Measurements from ENCODE around the gene ATP6V1F.

ATP6V1F gene

DNA sequence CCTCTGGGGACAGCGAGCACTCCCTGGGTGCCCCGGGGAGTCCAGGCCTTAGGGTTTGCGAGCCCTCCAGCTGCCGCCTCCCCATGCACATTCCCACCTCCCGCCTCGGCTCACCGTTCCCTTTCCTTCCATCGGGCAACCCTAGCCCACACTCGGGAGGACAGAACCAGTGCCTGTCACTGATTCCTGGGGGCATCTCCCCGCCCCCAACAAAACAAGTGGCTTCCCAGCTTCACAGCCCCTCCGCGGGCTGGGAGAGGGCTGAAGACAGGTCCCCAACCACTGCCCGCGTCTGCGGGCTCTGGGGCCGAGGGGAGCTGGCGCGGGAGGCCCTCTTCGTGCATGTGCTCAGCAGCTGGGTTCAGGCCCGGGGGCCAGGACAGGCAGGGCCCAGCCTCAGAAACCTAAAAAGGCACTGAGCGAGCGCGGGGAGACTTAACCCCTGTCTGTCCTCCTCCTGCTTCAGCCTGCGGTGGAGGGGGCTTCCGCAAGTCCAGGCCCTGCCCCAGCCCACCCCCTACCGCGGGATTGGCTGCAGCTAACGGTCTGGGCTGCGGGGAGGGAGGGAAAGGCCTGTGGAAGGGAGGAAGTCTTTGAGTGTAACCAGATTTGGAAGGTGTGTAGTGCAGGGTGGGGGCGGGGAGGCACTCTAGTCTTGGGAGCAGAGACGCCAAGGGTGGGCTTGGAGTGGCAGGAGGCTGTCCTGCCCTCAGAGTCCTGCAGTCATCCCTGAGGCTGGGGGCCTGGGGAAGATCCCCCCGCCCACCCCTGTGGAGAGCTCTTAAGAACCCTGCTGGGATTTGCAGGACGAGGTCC, 31.3 kb upstream of the ATP6V1F start:
- Mint-ChIP-seq H3K27ac (no peak overlapping the region), H3K4me3 (no peak overlapping the region), H3K27me3 (peaks cover 82% of the 10 kb centered on the region), H3K4me1 (peaks cover 14% of the 10 kb centered on the region), H3K9me3 (no peaks in the 10 kb centered on the region), H3K36me3 (no peaks in the 10 kb centered on the region)
- no peak for DNase-seq
- CTCF ChIA-PET: interaction anchor here (0.9 to 2.9 kb wide), 4 partner anchors 10 to 52 kb away, joined by 4 to 9 read pairs (median 6); no protein-coding TSS in a partner anchor

DNA sequence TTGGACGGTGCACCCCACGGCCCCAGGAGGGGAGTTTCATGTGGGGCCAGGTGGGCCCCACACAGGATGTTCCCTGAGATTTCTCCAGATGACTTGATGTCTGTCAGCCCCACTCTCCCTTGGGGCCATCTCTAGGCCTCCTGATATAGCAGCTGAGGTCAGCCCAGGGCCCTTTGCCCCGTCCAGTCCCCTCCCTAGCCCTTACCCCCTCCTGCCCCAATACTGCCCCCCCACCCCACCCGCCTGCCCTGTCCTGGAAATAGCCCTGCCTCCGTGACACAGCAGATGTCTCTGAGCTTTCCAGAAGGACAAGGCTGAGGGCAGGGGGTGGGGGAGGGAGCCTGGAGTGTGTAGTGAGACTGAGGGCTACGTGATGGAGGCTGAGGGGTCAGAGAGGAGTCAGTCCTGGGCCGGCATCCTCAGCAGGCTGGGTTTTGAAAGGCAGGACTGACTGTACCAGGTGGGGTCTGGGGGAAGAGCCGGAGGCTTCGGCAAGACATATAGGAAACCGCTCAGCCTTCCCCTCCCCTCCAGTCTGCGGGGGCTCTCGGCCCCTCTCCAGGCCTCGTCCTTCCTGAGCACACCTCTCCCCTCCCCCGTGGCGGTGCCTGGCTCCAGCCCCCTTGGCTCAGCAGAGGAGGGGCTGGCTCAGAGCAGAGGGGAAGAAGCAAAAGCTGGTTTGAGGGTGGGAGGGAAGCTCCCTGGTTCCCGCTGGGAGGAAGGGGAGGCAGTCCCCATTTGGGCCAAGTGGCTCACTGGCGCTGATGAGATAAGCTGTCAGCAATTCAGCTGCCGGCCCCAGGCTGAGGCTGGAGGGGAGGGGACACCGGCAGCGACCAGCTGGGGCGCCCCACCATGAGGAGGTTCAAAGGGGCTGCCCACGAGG, 30.4 kb upstream of the ATP6V1F start:
- no peak for DNase-seq
- Mint-ChIP-seq H3K27ac (no peak overlapping the region), H3K36me3 (no peaks in the 10 kb centered on the region), H3K4me3 (no peak overlapping the region), H3K9me3 (no peaks in the 10 kb centered on the region), H3K27me3 (peaks cover 74% of the 10 kb centered on the region), H3K4me1 (peaks cover 14% of the 10 kb centered on the region)
- CTCF ChIA-PET: interaction anchor here (1.1 to 2.9 kb wide), 3 partner anchors 9 to 51 kb away, joined by 4 to 10 read pairs (median 9); no protein-coding TSS in a partner anchor

GRCh38 chr7:128832880-128833147, 29.8 kb upstream of the ATP6V1F start:
- DNase-seq: no peak
- H3K36me3 Mint-ChIP-seq: no peaks in the 10 kb centered on the region
- no peak overlapping the region for H3K27ac Mint-ChIP-seq
- H3K27me3 Mint-ChIP-seq: peaks cover 68% of the 10 kb centered on the region
- H3K4me3 Mint-ChIP-seq: no peak overlapping the region
- H3K9me3 Mint-ChIP-seq: no peaks in the 10 kb centered on the region
- peaks cover 14% of the 10 kb centered on the region for H3K4me1 Mint-ChIP-seq
- CTCF ChIA-PET: interaction anchor here (1.1 to 2.9 kb wide), 4 partner anchors 8 to 259 kb away, joined by 4 to 10 read pairs (median 6); no protein-coding TSS in a partner anchor

- no peak for DNase-seq
- peaks cover 63% of the 10 kb centered on the region for H3K27me3 Mint-ChIP-seq
- peaks cover 14% of the 10 kb centered on the region for H3K4me1 Mint-ChIP-seq
- H3K9me3 Mint-ChIP-seq: no peaks in the 10 kb centered on the region
- H3K27ac Mint-ChIP-seq: no peak overlapping the region
- H3K36me3 Mint-ChIP-seq: no peaks in the 10 kb centered on the region
- H3K4me3 Mint-ChIP-seq: no peak overlapping the region
- CTCF ChIA-PET: interaction anchor here (1.1 to 2.9 kb wide), 4 partner anchors 7 to 258 kb away, joined by 4 to 10 read pairs (median 6); no protein-coding TSS in a partner anchor
Measured at GRCh38 chr7:128833148-128833945, 29.3 kb upstream of the ATP6V1F start.

DNA sequence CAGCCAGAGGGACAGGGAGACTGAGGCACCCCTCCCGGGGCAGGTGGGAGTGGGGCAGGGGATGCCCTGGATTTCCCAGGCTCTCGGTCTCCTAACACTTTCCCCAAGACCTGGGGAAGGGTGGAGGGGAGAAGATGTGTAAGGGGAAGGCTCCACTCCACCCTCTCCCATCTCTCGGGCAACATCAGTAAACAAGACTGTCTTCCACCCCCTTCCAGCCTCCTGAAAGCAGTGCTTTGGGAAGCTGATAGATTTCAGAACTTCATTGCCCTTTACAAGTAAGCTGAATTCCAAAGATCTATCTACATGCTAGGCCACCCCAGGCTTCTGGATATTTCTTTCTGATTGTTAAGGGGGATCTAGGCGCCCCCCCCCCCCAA, 28.7 kb upstream of the ATP6V1F start:
- H3K27me3 Mint-ChIP-seq: peaks cover 57% of the 10 kb centered on the region
- no peak overlapping the region for H3K4me3 Mint-ChIP-seq
- H3K4me1 Mint-ChIP-seq: peaks cover 14% of the 10 kb centered on the region
- no peak overlapping the region for H3K27ac Mint-ChIP-seq
- no peaks in the 10 kb centered on the region for H3K36me3 Mint-ChIP-seq
- H3K9me3 Mint-ChIP-seq: no peaks in the 10 kb centered on the region
- DNase-seq: no peak
- CTCF ChIA-PET: interaction anchor here (1.2 to 2.2 kb wide), 2 partner anchors 9 to 257 kb away, joined by 4 to 10 read pairs; no protein-coding TSS in a partner anchor

GRCh38 chr7:128835231-128835751, 27.4 kb upstream of the ATP6V1F start:
- H3K27me3 Mint-ChIP-seq: peaks cover 43% of the 10 kb centered on the region
- no peak overlapping the region for H3K27ac Mint-ChIP-seq
- CTCF ChIA-PET: interaction anchor here (0.6 to 1.1 kb wide), 3 partner anchors 9 to 67 kb away, joined by 3 read pairs; no protein-coding TSS in a partner anchor
- no peaks in the 10 kb centered on the region for H3K9me3 Mint-ChIP-seq
- no peak overlapping the region for H3K4me3 Mint-ChIP-seq
- no peaks in the 10 kb centered on the region for H3K36me3 Mint-ChIP-seq
- H3K4me1 Mint-ChIP-seq: peaks cover 10% of the 10 kb centered on the region
- no peak for DNase-seq

DNA sequence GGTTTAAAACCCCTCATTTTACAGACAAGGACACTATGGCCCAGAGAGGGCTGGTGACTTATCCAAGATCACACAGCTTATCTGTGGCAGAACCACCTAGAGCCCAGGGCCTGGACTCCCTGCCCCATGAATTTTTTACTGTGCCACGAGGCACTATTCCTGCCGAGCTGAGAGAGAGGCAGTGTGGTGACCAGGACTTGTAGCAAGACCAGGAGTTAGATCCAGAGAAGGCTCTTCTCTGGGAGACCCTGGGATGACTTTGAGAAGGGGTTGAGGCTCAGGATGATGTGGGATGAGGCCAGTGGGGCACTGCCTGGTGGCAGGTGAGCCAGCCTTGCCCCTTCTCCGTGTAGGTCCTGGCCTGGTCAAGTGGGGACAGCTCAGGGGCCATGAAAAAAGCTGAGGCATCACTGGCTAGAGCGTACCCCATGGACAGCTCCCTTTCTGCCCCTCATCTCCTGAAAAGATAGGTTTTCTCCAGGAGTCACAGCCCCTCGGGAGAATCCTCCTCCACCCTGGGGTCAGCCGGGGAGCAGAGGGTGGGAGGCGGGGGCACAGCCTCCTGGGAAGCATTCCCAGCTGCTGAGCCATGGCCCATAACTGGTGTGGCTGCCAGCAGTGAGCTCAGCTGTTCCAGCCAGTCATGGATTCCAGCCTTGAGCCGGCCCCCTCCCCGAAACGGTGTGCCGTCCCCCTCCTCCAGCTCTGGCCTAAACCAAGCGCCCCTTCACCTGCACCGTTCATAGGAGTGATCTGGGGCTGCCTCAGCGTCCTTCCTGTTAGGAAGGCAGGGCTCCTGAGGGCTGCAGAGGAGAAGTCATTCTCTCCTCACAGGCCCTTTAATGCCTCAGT, 26.6 kb upstream of the ATP6V1F start:
- CTCF ChIA-PET: interaction anchor here (0.9 to 1.1 kb wide), 2 partner anchors 8 to 9 kb away, joined by 3 read pairs; no protein-coding TSS in a partner anchor
- Mint-ChIP-seq H3K4me3 (no peak overlapping the region), H3K9me3 (no peaks in the 10 kb centered on the region), H3K36me3 (no peaks in the 10 kb centered on the region), H3K4me1 (peaks cover 4% of the 10 kb centered on the region), H3K27me3 (peaks cover 36% of the 10 kb centered on the region), H3K27ac (no peak overlapping the region)
- no peak for DNase-seq

DNA sequence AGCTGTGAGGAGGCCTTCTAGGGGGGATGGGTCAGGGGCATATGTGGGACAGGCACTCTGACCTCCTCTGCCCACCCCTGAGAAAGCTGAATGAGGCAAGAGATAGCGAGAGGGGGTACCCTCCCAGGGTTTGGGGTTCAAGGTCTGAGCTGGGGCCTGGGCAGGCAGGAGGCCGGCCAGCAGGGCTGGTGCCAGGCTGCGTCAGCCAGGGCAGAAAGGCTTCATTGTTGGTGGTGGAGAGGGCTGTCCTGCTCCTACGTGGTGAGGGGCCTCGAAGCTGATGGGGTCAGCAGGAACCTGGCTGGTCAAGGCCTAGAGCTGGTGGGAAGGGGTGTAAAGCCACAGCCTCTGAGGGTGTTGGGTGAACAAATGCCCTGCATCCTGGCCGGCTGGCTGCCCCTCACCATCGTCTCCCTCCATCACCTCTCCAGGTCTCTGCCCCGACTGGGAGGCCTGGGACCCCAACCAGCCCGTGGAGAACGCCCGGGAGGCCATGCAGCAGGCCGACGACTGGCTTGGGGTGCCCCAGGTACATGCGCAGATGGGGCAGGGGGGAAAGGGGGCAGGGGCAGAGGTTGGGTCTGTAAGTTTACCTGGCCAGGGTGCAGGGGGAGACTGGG, 25.8 kb upstream of the ATP6V1F start:
- CTCF ChIA-PET: no interaction called here
- Mint-ChIP-seq H3K27ac (no peak overlapping the region), H3K4me1 (no peaks in the 10 kb centered on the region), H3K36me3 (no peaks in the 10 kb centered on the region), H3K4me3 (no peak overlapping the region), H3K9me3 (no peaks in the 10 kb centered on the region), H3K27me3 (peaks cover 28% of the 10 kb centered on the region)
- no peak for DNase-seq

DNA sequence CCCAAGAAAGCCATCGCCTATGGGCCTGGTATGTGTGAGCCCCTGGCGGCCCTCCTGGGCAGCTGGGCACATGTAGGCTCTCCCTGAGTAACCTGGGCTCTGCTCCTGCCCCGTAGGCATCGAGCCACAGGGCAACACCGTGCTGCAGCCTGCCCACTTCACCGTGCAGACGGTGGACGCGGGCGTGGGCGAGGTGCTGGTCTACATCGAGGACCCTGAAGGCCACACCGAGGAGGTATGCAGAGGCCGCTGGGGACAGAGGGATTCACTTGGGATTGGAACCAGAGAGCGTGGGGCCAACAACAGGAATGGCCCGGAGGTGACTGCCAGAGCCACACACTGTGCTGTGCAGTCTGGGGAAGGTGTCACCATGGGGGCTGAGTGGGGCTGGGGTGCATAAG, 25.1 kb upstream of the ATP6V1F start:
- peaks cover 21% of the 10 kb centered on the region for H3K27me3 Mint-ChIP-seq
- H3K9me3 Mint-ChIP-seq: no peaks in the 10 kb centered on the region
- no peak overlapping the region for H3K27ac Mint-ChIP-seq
- no peaks in the 10 kb centered on the region for H3K4me1 Mint-ChIP-seq
- no peaks in the 10 kb centered on the region for H3K36me3 Mint-ChIP-seq
- DNase-seq: no peak
- CTCF ChIA-PET: no interaction called here
- H3K4me3 Mint-ChIP-seq: no peak overlapping the region

DNA sequence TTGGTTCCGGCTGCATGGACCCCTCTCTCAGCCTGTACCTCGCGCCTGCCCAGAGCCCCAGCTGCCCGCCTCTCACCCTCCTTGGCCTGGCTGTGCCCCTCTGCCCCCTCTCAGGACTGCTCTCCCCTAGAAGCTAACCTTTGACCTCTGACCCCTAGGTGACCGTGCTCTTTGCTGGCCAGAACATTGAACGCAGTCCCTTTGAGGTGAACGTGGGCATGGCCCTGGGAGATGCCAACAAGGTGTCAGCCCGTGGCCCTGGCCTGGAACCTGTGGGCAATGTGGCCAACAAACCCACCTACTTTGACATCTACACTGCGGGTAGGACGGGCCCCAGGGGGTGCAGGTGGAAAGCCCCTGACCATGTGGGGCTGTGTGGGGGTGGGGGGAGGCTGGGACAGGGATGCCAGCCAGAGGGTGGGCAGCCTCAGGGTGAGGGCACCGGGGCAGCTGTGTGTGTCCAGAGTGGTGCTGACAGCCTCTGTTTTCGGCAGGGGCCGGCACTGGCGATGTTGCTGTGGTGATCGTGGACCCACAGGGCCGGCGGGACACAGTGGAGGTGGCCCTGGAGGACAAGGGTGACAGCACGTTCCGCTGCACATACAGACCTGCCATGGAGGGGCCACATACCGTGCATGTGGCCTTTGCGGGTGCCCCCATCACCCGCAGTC, 24.4 kb upstream of the ATP6V1F start:
- no peak for DNase-seq
- CTCF ChIA-PET: no interaction called here
- Mint-ChIP-seq H3K9me3 (no peaks in the 10 kb centered on the region), H3K4me1 (no peaks in the 10 kb centered on the region), H3K36me3 (no peaks in the 10 kb centered on the region), H3K4me3 (no peak overlapping the region), H3K27me3 (peaks cover 14% of the 10 kb centered on the region), H3K27ac (no peak overlapping the region)

- no peaks in the 10 kb centered on the region for H3K9me3 Mint-ChIP-seq
- no peak for DNase-seq
- H3K27me3 Mint-ChIP-seq: peaks cover 5% of the 10 kb centered on the region
- H3K36me3 Mint-ChIP-seq: no peaks in the 10 kb centered on the region
- H3K4me3 Mint-ChIP-seq: no peak overlapping the region
- CTCF ChIA-PET: interaction anchor here (3.1 to 4.9 kb wide), 3 partner anchors 41 to 47 kb away, joined by 8 to 36 read pairs (median 28); no protein-coding TSS in a partner anchor
- no peaks in the 10 kb centered on the region for H3K4me1 Mint-ChIP-seq
- H3K27ac Mint-ChIP-seq: no peak overlapping the region
Measured at GRCh38 chr7:128838981-128839731, 23.5 kb upstream of the ATP6V1F start.

- no peaks in the 10 kb centered on the region for H3K9me3 Mint-ChIP-seq
- no peak overlapping the region for H3K27ac Mint-ChIP-seq
Measured at GRCh38 chr7:128839751-128840177, 22.9 kb upstream of the ATP6V1F start.

More at GRCh38 chr7:128839751-128840177, 22.9 kb upstream of the ATP6V1F start:
- Mint-ChIP-seq H3K36me3 (no peaks in the 10 kb centered on the region), H3K4me1 (no peaks in the 10 kb centered on the region), H3K4me3 (no peak overlapping the region), H3K27me3 (peaks cover 4% of the 10 kb centered on the region)
- DNase-seq: no peak
- CTCF ChIA-PET: interaction anchor here (3.1 to 4.9 kb wide), 3 partner anchors 41 to 47 kb away, joined by 8 to 36 read pairs (median 28); no protein-coding TSS in a partner anchor
